ENCODE data around the gene AP5B1.

AP5B1 gene

GRCh38 chr11:65801153-65801987 lies 20.6 kb upstream of the AP5B1 start:
- no peak for DNase-seq (ENCODE audit: low spot score)

DNA sequence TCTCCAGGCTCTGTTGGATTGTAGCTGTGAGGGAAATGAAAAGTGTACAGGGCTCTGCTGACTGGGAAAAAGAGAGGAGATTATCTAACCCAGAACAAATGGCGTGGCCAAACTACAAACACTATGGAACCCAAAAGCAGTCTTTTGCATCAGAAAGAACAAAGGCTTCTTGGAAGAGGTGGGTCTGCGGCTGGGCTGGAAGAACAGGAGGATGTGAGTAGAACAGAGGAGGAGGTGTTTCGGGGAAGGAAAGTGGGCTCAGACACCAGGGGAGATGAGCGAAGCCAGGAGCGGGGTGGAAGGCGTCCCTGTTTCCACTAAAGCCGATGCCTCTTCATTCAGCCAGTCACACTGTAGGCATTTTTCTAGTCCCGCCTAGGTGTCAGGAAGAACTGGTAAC lies 18.1 kb upstream of the AP5B1 start:
- no peak for DNase-seq (ENCODE audit: low spot score)

- DNase-seq (ENCODE audit: low spot score): no peak
Measured at GRCh38 chr11:65797711-65798110, 16.9 kb upstream of the AP5B1 start.

- no peak for DNase-seq (ENCODE audit: low spot score)
Measured at GRCh38 chr11:65796726-65797601, 16.2 kb upstream of the AP5B1 start.

DNA sequence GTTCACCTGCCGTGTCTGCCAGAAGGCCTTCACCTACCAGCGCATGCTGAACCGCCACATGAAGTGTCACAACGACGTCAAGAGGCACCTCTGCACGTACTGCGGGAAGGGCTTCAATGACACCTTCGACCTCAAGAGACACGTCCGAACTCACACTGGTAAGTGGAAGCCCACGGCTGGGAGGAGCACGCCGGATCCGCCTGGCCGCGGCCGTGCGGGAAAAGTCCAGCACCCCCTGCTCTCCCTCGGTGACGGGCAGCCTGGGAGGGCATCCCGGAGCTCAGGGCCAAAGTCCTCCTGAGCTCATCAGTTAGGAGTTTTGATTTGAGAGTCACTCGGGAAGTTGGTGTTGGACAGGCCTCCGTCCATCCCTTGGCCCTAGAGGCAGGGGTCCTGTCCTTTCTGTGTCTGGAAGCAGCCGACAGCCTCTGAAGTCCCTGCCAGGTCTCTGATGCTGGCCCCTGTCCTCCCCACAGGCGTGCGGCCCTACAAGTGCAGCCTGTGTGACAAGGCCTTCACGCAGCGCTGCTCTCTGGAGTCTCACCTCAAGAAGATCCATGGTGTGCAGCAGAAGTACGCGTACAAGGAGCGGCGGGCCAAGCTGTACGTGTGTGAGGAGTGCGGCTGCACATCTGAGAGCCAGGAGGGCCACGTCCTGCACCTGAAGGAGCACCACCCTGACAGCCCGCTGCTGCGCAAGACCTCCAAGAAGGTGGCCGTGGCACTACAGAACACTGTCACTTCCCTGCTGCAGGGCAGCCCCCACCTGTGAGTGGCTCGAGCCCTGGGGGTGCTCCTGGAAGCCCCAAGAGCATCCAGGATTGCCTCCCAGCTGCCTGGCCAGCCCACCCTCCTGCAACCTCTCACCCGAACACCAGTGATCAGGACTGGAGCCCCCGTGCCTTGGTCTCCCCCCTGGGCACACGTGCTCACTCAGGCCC lies 14.1 kb upstream of the AP5B1 start:
- no peak for DNase-seq (ENCODE audit: low spot score)

DNA sequence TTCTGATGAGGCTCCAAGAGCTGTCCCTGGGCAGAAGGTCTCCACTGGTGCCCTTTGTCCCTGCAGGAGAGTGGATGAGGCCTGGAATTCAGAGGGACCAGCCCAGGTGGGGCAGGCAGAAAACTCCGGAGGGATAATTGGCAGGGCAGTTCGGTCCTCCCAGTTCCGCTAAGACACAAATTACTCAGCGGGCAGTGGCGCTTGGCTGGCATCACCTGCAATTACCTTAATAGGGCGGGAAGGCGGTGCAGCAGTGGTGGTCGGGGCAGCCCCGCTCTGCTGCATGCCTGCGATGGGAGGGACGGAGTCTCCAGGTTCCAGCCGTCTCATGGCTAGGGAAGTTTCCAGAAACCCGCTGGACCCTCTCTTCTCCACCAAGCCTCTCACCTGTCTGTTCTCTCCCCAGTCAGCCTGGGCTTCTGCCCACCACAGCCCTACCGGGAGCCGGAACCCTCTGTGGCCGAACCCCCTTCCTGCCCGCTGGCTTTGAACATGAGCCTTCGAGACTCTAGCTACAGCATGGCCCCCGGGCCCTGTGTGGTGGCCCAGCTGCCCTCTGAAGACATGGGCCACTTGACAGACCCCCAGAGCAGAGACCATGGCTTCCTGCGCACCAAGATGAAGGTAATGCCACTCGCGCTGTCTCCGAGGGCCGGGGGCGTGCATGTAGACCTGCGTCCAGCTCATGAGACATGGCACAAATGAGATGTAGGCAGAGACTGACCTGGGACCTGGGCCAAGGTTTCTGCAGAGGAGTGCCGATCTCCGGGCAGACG lies 13.0 kb upstream of the AP5B1 start:
- DNase-seq (ENCODE audit: low spot score): no peak

GRCh38 chr11:65793144-65793581 lies 12.4 kb upstream of the AP5B1 start:
- no peak for DNase-seq (ENCODE audit: low spot score)

GRCh38 chr11:65792456-65792855 lies 11.7 kb upstream of the AP5B1 start:
- no peak for DNase-seq (ENCODE audit: low spot score)

- no peak for DNase-seq (ENCODE audit: low spot score)
Measured at GRCh38 chr11:65791719-65792213, 11.0 kb upstream of the AP5B1 start.

DNA sequence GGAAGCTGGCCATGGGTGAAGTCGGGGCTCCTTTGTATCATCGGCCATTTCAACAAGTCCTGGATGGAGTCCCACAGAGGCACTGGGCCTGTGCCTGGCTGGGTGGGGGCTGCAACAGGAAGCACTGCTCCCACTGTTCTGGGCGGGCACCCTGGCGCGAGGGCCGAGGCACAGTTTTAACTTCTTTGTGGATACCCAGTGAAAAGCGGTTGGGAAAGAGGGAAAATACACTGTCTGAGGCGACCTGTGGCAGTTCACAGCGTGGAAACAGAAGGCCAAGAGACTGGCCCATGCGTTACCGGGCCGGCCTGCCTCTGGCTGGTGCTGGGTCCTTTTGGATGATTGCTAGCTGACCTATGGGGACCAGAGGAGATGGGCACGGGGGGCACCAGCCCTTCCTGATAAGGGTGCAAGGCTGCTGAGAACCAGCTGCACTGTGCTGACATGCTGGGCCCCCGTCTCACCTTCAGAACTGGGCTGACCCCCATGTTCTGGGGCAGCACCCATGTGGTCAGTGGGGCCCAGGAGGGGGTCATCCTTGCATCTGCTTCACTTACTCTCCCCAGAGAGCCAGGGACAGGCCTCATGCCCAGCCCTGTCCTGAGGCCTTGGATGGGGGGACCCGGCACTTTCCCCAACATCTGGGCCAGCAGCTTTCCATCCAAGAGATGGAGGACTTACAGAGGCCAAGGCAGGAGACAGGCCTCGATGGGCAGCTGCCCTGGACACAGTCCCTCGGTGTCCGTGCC lies 10.3 kb upstream of the AP5B1 start:
- DNase-seq (ENCODE audit: low spot score): no peak

DNA sequence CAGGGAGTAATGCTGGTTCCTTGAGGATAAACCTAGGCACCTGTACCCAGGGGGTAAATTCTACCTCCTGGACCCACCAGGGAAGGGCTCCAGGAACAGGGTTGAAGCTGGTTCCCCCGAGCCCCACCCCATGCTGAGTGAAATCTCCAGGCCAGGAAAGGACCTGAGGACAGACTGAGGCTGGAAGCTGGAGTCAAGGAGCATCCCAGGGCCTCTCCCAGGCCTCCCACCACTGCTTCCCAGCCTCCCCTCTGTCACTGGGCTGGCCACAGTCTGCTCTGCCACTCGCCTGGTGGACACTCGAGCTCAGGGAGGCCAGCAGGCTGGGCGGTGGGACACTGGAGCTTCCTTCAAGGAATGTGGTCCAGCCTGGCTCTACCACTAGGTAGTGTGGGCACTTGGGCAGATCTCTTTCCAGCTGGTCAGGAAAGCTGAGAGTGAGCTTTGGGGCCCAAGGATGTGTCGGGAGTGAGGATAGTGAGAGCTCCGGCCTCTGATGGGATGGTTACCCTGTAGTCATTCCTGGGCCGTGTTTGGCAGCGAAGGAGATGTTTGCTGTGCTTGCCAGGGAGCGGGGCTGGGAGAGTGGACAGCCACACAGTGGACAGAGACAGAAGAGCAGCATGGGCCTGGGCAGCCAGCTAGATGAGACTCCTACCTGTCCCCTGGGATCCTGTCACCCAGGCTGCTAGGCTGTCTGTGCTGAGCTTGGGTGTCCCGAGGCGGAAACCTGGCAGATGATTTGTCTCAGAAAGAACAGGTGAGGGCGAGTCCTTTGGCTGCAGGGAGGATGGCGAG lies 9.5 kb upstream of the AP5B1 start:
- DNase-seq (ENCODE audit: low spot score): no peak

DNA sequence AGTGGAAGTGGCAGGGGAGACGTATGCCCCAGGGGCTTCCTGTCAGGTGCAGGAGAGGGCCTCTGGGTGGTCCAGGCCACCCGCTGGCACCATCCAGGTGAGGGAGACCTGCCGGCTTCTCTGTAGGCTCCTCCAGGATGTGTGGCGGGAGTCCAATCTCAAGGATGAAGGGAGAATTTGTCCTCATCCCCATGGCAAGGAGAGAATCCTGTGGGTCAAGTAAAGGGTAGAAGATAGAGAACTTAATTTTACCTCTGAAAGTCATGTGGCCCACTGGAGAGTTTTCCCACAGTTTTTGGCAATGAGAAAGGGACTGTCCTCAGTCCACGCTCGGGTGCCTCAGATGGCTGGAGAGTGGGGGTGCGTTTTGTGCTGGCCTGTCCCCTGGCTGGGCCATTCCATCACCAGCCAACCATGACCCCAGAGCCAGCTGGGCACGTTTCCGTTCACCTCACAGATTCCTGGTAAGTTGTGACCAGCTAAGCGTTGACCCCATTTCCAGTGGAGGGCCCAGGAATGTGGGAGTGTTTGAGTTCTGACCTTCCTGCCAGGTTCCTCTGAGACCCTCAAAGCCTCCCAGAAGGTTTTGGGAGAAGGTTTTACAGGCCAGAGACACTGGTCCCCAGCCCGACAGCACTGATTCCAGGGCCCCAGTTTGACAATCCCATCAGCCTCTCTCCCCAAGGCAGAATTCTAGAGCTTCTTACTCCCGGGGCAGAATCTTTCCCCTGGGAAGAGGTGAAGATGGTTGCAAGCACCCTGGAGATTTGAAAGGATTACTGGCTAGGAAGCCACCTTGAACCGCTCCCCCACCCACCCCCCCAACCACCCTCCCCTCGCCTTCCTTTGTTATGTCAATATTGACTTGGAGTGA lies 8.7 kb upstream of the AP5B1 start:
- DNase-seq (ENCODE audit: low spot score): no peak

- no peak for DNase-seq (ENCODE audit: low spot score)
Measured at GRCh38 chr11:65788821-65789220, 8.0 kb upstream of the AP5B1 start.

DNA sequence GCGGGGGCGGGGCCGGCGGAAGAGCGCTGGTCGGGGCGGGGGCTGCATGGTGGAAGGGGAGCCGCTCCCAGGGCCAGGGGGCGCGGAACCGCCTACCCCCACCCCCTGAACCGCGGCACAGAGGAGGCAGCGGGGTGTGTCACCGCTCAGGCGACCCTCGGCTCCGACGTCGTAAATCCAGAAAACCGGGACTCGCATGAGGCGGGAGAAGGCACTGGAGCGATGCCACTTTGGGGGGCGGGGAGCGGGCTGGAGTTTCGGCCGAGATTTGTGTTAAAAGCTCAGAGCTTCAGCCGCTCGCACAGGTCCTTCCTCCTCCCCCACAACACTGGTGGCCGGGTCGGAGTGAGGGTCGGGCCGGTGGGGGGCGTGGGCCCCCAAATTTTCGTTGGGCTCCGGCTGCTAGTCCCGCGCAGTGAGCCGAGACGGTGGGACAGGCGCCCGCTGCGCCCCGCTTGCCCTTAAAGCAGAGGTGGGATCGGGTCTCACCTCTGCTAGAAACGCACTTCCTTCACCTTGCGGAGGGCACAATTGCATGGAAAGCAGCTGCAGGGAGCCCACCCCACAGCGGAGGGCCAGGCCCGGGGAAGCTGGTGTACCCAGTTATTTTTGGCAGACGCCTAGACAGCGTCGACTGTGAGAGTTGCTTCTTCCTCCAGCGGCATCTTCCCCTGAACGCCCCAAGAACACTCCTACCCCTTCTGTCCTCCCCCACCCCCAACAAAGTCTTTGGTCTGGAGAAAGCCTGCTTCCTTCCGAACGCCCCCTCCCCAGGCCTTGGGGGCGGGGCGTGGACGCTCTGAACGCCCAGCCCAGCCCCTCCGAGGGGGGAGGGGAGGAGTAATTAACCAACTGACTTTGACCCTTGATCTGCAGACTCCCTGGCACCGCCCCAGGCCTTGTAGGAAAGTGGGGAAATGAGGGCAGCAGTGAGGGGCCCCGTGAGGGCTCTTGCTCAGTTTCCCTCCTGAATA lies 7.2 kb upstream of the AP5B1 start:
- DNase-seq (ENCODE audit: low spot score): no peak

- DNase-seq (ENCODE audit: low spot score): no peak
Measured at GRCh38 chr11:65786786-65787636, 6.2 kb upstream of the AP5B1 start, which contains the start of gene OVOL1. OVOL1 (plus strand) TSS chr11:65787063; CDS start chr11:65787374, 311 bp downstream.

Measured in globus pallidus (tissue), 1 donor.